DND-41 (cell line): ENCODE measurements around the gene SCCPDH.

Experiments
- ATAC-seq: fragments of 200-7000 bp; cut with Tn5 transposase; 3 replicates; pipeline ENCODE4 v1.9.1; 2021; ENCODE audit warnings: low read depth; ENCODE audit not compliant: insufficient read depth
- DNase-seq: peaks from one replicate; pipeline ENCODE4 v3.0.0-alpha.2; 2020
- H2AFZ ChIP-seq: 2 replicates; pipeline ENCODE4 v1.6.0; 2012; ENCODE audit warnings: low read depth, low read length
- H3K27ac ChIP-seq: 2 replicates; pipeline ENCODE4 v1.5.1; 2012; ENCODE audit warnings: low read length, inconsistent platforms
- H3K27me3 ChIP-seq: fragments of 200-600 bp; sonication (generic); 2 replicates; pipeline ENCODE4 v1.6.0; 2012; ENCODE audit warnings: low read length, mild to moderate bottlenecking, inconsistent platforms; ENCODE audit not compliant: insufficient read depth, poor library complexity
- H3K36me3 ChIP-seq: 2 replicates; pipeline ENCODE4 v1.5.1; 2012; ENCODE audit warnings: low read length, inconsistent platforms; ENCODE audit not compliant: insufficient read depth
- H3K4me1 ChIP-seq: 2 replicates; pipeline ENCODE4 v1.5.1; 2012; ENCODE audit warnings: mild to moderate bottlenecking, low read length; ENCODE audit not compliant: insufficient read depth
- H3K4me2 ChIP-seq: 2 replicates; pipeline ENCODE4 v1.6.0; 2012; ENCODE audit warnings: mild to moderate bottlenecking, moderate library complexity, low read length, inconsistent platforms; ENCODE audit not compliant: insufficient read depth
- H3K4me3 ChIP-seq, 2 experiments: fragments of 200-600 bp in 1 of 2; shearing (Covaris generic) in 1 of 2; 2 replicates each; pipeline ENCODE4 v1.5.1; 2012 to 2016; ENCODE audit warnings: inconsistent platforms in 2 of 2, low read length in 2 of 2, mild to moderate bottlenecking in 2 of 2, low read depth in 1 of 2, moderate library complexity in 1 of 2
- H3K79me2 ChIP-seq: 2 replicates; pipeline ENCODE4 v1.6.0; 2012; ENCODE audit warnings: low read length, inconsistent platforms; ENCODE audit not compliant: insufficient read depth
- H3K9ac ChIP-seq: 2 replicates; pipeline ENCODE4 v1.6.0; 2012; ENCODE audit warnings: low read depth, mild to moderate bottlenecking, inconsistent platforms, low read length, moderate library complexity
- H3K9me3 ChIP-seq: 2 replicates; pipeline ENCODE4 v1.5.1; 2012; ENCODE audit warnings: low read length, moderate library complexity, mild to moderate bottlenecking, inconsistent platforms; ENCODE audit not compliant: insufficient read depth, severe bottlenecking
- H4K20me1 ChIP-seq: 2 replicates; pipeline ENCODE4 v1.6.0; 2012; ENCODE audit warnings: low read length; ENCODE audit not compliant: insufficient read depth
- EZH2 ChIP-seq: IDR thresholded peaks from 3 replicates; pipeline ENCODE4 v1.6.1; 2012; ENCODE audit warnings: borderline replicate concordance, low read depth, mild to moderate bottlenecking, moderate library complexity, low read length, inconsistent platforms; ENCODE audit not compliant: severe bottlenecking
- TF ChIP-seq, protein P1 (sequence below): IDR thresholded peaks from 2 replicates; pipeline ENCODE4 v1.5.1; 2012; ENCODE audit warnings: borderline replicate concordance, low read length, moderate library complexity, mild to moderate bottlenecking; ENCODE audit not compliant: poor library complexity, severe bottlenecking; ENCODE audit errors: extremely low read depth

SCCPDH gene

DNA sequence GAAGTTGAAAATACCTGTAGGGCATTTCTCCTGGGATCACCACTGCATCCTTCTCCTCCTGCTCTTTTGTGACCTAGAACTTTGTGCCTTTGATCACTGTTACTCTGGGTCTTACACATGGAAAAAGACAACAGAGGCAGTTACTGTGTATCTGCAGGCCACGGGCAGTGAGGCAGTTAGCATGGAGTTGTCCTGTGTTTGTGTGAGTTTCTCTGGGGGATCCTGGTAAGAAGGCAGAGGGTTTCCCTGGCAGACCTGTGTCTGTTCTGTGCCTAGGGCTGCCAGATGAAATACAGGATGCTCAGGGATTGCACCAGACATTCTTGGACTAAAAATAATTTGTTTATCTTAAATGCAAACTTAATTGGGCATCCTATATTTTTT, 44.4 kb upstream of the SCCPDH start:
- Histone ChIP-seq H3K27ac (no peak overlapping the region), H3K4me3 (no peak overlapping the region), H3K9me3 (no peaks in the 10 kb centered on the region), H2AFZ (no peak overlapping the region), H3K9ac (no peak overlapping the region), H4K20me1 (no peaks in the 10 kb centered on the region), H3K4me1 (no peaks in the 10 kb centered on the region), H3K4me2 (no peak overlapping the region), H3K27me3 (no peaks in the 10 kb centered on the region), H3K36me3 (no peaks in the 10 kb centered on the region), H3K79me2 (no peaks in the 10 kb centered on the region)
- DNase-seq (no peak), ATAC-seq (no peak)
- TF ChIP-seq, protein P1, sequence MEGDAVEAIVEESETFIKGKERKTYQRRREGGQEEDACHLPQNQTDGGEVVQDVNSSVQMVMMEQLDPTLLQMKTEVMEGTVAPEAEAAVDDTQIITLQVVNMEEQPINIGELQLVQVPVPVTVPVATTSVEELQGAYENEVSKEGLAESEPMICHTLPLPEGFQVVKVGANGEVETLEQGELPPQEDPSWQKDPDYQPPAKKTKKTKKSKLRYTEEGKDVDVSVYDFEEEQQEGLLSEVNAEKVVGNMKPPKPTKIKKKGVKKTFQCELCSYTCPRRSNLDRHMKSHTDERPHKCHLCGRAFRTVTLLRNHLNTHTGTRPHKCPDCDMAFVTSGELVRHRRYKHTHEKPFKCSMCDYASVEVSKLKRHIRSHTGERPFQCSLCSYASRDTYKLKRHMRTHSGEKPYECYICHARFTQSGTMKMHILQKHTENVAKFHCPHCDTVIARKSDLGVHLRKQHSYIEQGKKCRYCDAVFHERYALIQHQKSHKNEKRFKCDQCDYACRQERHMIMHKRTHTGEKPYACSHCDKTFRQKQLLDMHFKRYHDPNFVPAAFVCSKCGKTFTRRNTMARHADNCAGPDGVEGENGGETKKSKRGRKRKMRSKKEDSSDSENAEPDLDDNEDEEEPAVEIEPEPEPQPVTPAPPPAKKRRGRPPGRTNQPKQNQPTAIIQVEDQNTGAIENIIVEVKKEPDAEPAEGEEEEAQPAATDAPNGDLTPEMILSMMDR, result no peak
- no peak for TF ChIP-seq EZH2

DNA sequence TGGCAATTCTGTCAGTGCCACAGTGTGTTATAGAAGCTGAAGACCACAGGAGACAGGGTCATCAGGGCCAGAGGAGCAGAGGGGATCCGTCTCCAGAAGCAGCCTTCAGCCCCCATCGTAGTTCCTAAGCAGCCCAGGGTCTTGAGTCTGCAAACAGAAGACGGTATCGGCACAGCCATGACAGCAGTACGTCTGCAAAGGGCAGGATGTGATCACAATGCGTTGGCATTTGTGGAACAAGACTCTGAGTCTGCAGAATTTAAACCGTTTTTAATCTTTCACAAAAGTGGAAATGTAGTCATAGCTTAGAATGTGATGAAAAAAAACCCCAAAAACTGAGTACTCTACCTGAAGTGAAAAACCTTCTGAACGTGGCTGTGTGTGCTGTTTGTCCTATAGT, 44.0 kb upstream of the SCCPDH start:
- Histone ChIP-seq H3K27me3 (no peaks in the 10 kb centered on the region), H4K20me1 (no peaks in the 10 kb centered on the region), H3K79me2 (no peaks in the 10 kb centered on the region), H3K9ac (no peak overlapping the region), H3K36me3 (no peaks in the 10 kb centered on the region), H2AFZ (no peak overlapping the region), H3K27ac (no peak overlapping the region), H3K4me1 (no peaks in the 10 kb centered on the region), H3K9me3 (no peaks in the 10 kb centered on the region), H3K4me3 (no peak overlapping the region), H3K4me2 (no peak overlapping the region)
- no peak for ATAC-seq
- DNase-seq, result no peak
- TF ChIP-seq, protein P1, result no peak
- TF ChIP-seq EZH2, result no peak

DNA sequence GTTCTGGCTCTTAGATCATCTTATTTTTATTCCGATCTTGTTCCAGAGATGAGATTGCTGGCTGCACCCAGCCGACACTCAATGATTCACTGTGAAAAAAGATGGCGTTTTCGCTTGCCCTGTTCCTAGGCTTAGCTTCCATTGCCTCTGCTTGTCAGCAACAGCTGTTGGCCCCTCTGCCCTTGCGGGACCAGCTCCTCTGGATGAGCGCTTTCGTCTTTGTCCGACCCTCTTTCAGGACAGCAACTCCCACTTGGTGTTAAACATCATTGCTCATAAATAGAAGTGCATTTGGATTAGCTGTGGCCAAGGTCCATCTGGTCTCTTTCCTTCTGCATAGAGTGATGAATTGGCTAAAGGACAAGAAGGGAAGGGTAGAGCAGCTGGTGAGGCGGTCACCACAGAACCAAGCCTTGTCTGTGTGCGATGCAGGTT, 43.5 kb upstream of the SCCPDH start:
- Histone ChIP-seq H3K4me1 (no peaks in the 10 kb centered on the region), H3K36me3 (no peaks in the 10 kb centered on the region), H3K4me3 (no peak overlapping the region), H3K9ac (no peak overlapping the region), H2AFZ (no peak overlapping the region), H3K79me2 (no peaks in the 10 kb centered on the region), H3K27ac (no peak overlapping the region), H3K27me3 (no peaks in the 10 kb centered on the region), H3K4me2 (no peak overlapping the region), H4K20me1 (no peaks in the 10 kb centered on the region), H3K9me3 (no peaks in the 10 kb centered on the region)
- no peak for DNase-seq
- no peak for ATAC-seq
- TF ChIP-seq, protein P1, result no peak
- TF ChIP-seq EZH2, result no peak
